Measurements from ENCODE around the gene TAF15.

The TAF15 gene

GRCh38 chr17:35895636-35896587 is 86.6 kb downstream of the TAF15 start:
- TF ChIP-seq CTCF (IDR thresholded peaks at IDR 0.05; ENCODE audit: low read depth, low read length), result no peak
- DNase-seq (ENCODE audit: low read depth in 2 of 2), result peak; percentile 83 to 90
- H3K4me3 ChIP-seq (replicated peaks in 1 of 2; ENCODE audit: low read depth in 2 of 2, low read length in 2 of 2), result no peak overlapping the region

Data from cardiac fibroblast (primary cell).